Liver (tissue), 9 donors: ENCODE measurements around the gene CES5A. TPM values are rescaled to one million over a fixed set of nuclear protein-coding genes. Genes with fewer than 3 reads are reported as not detected.

Experiments used
- DNase-seq: peaks from one replicate; pipeline ENCODE4 v3.0.0-alpha.2; 2017; ENCODE audit warnings: low spot score
- H3K27ac ChIP-seq, 2 donors: one replicate each; pipeline ENCODE4 v1.7.0; 2013; ENCODE audit warnings: inconsistent platforms in 2 of 2, low read length in 2 of 2, control low read depth in 1 of 2, low read depth in 1 of 2, mild to moderate bottlenecking in 1 of 2
- H3K27me3 ChIP-seq, 4 donors: one replicate each; pipeline versions ENCODE4 v1.6.1 to v1.7.0; 2013; ENCODE audit warnings: low read length in 3 of 4, inconsistent platforms in 1 of 4, mild to moderate bottlenecking in 1 of 4, moderate library complexity in 1 of 4; ENCODE audit not compliant: control insufficient read depth in 4 of 4, insufficient read depth in 4 of 4
- H3K36me3 ChIP-seq, 4 donors: one replicate each; pipeline versions ENCODE4 v1.6.1 to v1.7.0; 2013; ENCODE audit warnings: low read length in 3 of 4, mild to moderate bottlenecking in 3 of 4, low read depth in 1 of 4, moderate library complexity in 1 of 4; ENCODE audit not compliant: control insufficient read depth in 4 of 4, insufficient read depth in 3 of 4
- H3K4me1 ChIP-seq, 4 donors: one replicate each; pipeline versions ENCODE4 v1.6.1 to v1.7.0; 2013; ENCODE audit warnings: low read length in 3 of 4, mild to moderate bottlenecking in 3 of 4, moderate library complexity in 1 of 4; ENCODE audit not compliant: control insufficient read depth in 4 of 4, insufficient read depth in 4 of 4
- H3K4me3 ChIP-seq, 3 donors: one replicate each; pipeline versions ENCODE4 v1.6.1 to v1.7.0; 2013; ENCODE audit warnings: low read length in 3 of 3, control low read depth in 1 of 3, low read depth in 1 of 3, mild to moderate bottlenecking in 1 of 3
- H3K9ac ChIP-seq, 2 donors: one replicate each; pipeline ENCODE4 v1.7.0; 2013; ENCODE audit warnings: low read length in 2 of 2, mild to moderate bottlenecking in 2 of 2, moderate library complexity in 2 of 2, control low read depth in 1 of 2, low read depth in 1 of 2
- H3K9me3 ChIP-seq, 4 donors: one replicate each; pipeline versions ENCODE4 v1.6.1 to v1.7.0; 2013; ENCODE audit warnings: low read length in 3 of 4; ENCODE audit not compliant: control insufficient read depth in 4 of 4
- EGR1 ChIP-seq, 2 donors: IDR thresholded peaks; 2 replicates each; pipeline ENCODE4 v1.6.1; 2016 to 2018; ENCODE audit warnings: antibody characterized with exemption in 2 of 2, low read depth in 2 of 2
- FOXA1 ChIP-seq: IDR thresholded peaks from 2 replicates; pipeline ENCODE4 v1.6.1; 2016; ENCODE audit warnings: antibody characterized with exemption
- GABPA ChIP-seq, 2 donors: IDR thresholded peaks in 1 of 2; conservative IDR thresholded peaks in 1 of 2; 2 replicates each; pipeline ENCODE4 v1.6.1; 2016; ENCODE audit warnings: antibody characterized with exemption in 2 of 2, mild to moderate bottlenecking in 1 of 2, moderate library complexity in 1 of 2
- HNF4A ChIP-seq, 2 donors: conservative IDR thresholded peaks; 2 replicates each; pipeline ENCODE4 v1.6.1; 2016; ENCODE audit warnings: antibody characterized with exemption in 2 of 2, mild to moderate bottlenecking in 2 of 2
- HNF4G ChIP-seq: IDR thresholded peaks from 2 replicates; pipeline ENCODE4 v1.6.1; 2016; ENCODE audit warnings: antibody characterized with exemption
- JUND ChIP-seq, 2 donors: IDR thresholded peaks; 2 replicates each; pipeline ENCODE4 v1.6.1; 2016; ENCODE audit warnings: antibody characterized with exemption in 2 of 2
- RAD21 ChIP-seq, 2 donors: IDR thresholded peaks; 2 replicates each; pipeline ENCODE4 v1.6.1; 2016; ENCODE audit warnings: antibody characterized with exemption in 2 of 2, mild to moderate bottlenecking in 2 of 2
- RXRA ChIP-seq, 2 donors: IDR thresholded peaks; 2 replicates each; pipeline ENCODE4 v1.6.1; 2017 to 2018; ENCODE audit warnings: antibody characterized with exemption in 2 of 2, mild to moderate bottlenecking in 1 of 2
- SP1 ChIP-seq: IDR thresholded peaks from 2 replicates; pipeline ENCODE4 v1.6.1; 2018; ENCODE audit warnings: antibody characterized with exemption, mild to moderate bottlenecking
- TAF1 ChIP-seq: conservative IDR thresholded peaks from 2 replicates; pipeline ENCODE4 v1.6.1; 2016; ENCODE audit warnings: antibody characterized with exemption, mild to moderate bottlenecking
- YY1 ChIP-seq: IDR thresholded peaks from 2 replicates; pipeline ENCODE4 v1.6.1; 2016; ENCODE audit warnings: antibody characterized with exemption, mild to moderate bottlenecking
- WGBS: extraction: QIAGEN DNeasy Blood & Tissue Kit; methylation state at CpG from one replicate; pipeline ENCODE4 v1.1.7; 2013; 5-methylcytosine and 5-hydroxymethylcytosine counted together
- polyA plus RNA-seq, 2 donors: library from polyadenylated mRNA; stranded (reverse) in 1 of 2; unstranded in 1 of 2; fragments of 200-250 nt in 1 of 2; fragments of >200 nt in 1 of 2; fragmentation: Nextera tagmentation in 1 of 2; extraction: Ambion mirVana in 1 of 2; gene quantifications; one replicate each; pipeline versions ENCODE4 v1.2.1 to v1.2.3, GENCODE V29; 2013 to 2015
- total RNA-seq, 2 donors: library from RNA; depleted of rRNA; stranded (reverse); fragments of >200 nt; gene quantifications; one replicate each; pipeline ENCODE4 v1.2.3, GENCODE V29; 2014
- TF ChIP-seq, protein P1 (sequence below): IDR thresholded peaks from 2 replicates; pipeline ENCODE4 v1.6.1; 2016; ENCODE audit warnings: antibody characterized with exemption
- TF ChIP-seq, protein P2 (sequence below): IDR thresholded peaks from 2 replicates; pipeline ENCODE4 v1.6.1; 2016; ENCODE audit warnings: antibody characterized with exemption, mild to moderate bottlenecking
- donor health status: healthy.
- donor health status: healthy.
- donor health status: healthy.
- donor health status: healthy.
- donor health status: healthy.

The CES5A gene
- total and polyA plus RNA-seq, 4 donors = 0.67 to 1.5 (median 0.96) TPM; not detected in 1

DNA sequence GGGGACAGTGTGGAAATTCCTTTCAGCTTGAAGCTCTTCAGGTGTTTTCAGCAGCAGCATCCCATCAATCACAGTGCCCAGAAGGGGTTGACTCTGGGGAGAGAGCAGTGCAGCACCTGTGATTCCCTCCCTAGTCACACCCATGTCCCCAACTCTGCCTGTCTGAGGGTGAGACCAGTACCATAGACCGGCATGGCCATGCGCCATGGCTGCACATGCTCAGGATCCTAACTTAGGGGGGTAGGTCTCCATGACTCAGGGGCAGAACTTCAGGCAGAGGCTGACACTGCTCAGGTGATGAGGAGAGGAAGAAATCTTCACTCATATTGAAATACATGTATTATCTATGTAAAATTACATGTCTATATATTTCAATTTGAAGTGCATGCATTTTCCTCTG lies 62.2 kb downstream of the CES5A start:
- TF ChIP-seq HNF4G = no peak
- TF ChIP-seq YY1 = no peak
- TF ChIP-seq RXRA (IDR thresholded peaks at IDR 0.05) = no peak
- no peak for TF ChIP-seq FOXA1
- TF ChIP-seq, protein P1, sequence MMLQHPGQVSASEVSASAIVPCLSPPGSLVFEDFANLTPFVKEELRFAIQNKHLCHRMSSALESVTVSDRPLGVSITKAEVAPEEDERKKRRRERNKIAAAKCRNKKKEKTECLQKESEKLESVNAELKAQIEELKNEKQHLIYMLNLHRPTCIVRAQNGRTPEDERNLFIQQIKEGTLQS = no peak
- no peak for TF ChIP-seq RAD21 (IDR thresholded peaks at IDR 0.05)
- no peak for TF ChIP-seq SP1
- TF ChIP-seq HNF4A (conservative IDR thresholded peaks at IDR 0.05) = no peak
- TF ChIP-seq, protein P2, sequence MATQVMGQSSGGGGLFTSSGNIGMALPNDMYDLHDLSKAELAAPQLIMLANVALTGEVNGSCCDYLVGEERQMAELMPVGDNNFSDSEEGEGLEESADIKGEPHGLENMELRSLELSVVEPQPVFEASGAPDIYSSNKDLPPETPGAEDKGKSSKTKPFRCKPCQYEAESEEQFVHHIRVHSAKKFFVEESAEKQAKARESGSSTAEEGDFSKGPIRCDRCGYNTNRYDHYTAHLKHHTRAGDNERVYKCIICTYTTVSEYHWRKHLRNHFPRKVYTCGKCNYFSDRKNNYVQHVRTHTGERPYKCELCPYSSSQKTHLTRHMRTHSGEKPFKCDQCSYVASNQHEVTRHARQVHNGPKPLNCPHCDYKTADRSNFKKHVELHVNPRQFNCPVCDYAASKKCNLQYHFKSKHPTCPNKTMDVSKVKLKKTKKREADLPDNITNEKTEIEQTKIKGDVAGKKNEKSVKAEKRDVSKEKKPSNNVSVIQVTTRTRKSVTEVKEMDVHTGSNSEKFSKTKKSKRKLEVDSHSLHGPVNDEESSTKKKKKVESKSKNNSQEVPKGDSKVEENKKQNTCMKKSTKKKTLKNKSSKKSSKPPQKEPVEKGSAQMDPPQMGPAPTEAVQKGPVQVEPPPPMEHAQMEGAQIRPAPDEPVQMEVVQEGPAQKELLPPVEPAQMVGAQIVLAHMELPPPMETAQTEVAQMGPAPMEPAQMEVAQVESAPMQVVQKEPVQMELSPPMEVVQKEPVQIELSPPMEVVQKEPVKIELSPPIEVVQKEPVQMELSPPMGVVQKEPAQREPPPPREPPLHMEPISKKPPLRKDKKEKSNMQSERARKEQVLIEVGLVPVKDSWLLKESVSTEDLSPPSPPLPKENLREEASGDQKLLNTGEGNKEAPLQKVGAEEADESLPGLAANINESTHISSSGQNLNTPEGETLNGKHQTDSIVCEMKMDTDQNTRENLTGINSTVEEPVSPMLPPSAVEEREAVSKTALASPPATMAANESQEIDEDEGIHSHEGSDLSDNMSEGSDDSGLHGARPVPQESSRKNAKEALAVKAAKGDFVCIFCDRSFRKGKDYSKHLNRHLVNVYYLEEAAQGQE = no peak
- no peak overlapping the region for H3K4me3 ChIP-seq
- H3K27me3 ChIP-seq = no peaks in the 10 kb centered on the region
- peaks cover 8 to 66% (median 49%) of the 10 kb centered on the region in 4 donors for H3K36me3 ChIP-seq
- DNase-seq = no peak
- H3K9ac ChIP-seq = no peak overlapping the region
- H3K27ac ChIP-seq = no peak overlapping the region
- H3K9me3 ChIP-seq = no peaks in the 10 kb centered on the region
- 51% methylated on average over 2 of the region's 2 CpGs for WGBS
- H3K4me1 ChIP-seq = no peaks in the 10 kb centered on the region

DNA sequence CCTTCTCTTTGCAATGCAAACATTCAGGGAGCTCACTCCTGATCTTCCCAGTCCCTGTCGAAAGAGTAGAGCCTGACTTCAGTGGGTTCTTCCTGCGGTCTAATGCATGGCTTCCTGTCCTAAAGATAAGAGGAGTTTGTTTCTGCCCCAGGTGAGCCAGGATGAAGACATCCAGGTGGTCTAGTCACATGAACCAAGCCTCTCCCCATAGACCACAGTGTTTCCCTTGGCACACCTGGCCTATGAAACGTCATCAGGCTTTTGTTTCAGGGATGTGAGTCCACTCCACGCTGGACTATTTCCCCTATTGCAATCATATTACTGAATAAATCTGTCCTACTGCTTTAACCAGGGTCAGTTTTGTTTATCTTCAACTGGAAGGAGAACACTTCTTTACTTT lies 63.4 kb downstream of the CES5A start:
- Histone ChIP-seq H3K4me1 (no peaks in the 10 kb centered on the region), H3K9me3 (no peaks in the 10 kb centered on the region), H3K9ac (no peak overlapping the region), H3K4me3 (no peak overlapping the region), H3K36me3 (peaks cover 7 to 54% (median 40%) of the 10 kb centered on the region in 4 donors), H3K27ac (no peak overlapping the region), H3K27me3 (no peaks in the 10 kb centered on the region)
- DNase-seq = no peak
- TF ChIP-seq RXRA (IDR thresholded peaks at IDR 0.05) (no peak), GABPA (IDR thresholded peaks at IDR 0.05 in 1 of 2, conservative IDR thresholded peaks at IDR 0.05 in 1 of 2) (no peak), HNF4A (conservative IDR thresholded peaks at IDR 0.05) (no peak)
- 69% methylated on average over 4 of the region's 4 CpGs for WGBS

DNA sequence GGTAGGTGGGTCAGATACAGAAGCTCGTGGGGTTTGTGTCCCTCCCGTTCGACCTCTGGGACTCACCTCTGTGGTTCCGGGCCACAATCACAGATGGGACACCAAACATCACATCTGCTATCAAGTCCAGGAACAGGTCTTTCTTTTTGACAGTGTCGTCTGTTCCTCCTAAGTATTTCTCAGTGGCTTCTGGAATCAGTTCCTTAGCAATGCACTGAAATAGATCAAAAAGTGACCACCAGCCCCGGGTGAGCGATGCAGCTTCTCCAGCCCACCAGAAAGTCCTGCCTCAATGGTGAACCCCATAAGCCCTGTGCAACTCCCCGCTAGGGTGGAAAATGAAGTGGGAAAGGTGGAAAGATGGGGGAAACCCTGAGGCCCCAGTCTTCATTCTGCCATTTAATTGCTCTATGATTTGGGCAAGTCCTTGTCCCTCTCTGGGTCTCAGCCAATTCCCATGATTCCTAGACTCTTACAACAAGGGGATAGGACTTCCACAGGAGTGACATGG lies 64.7 kb downstream of the CES5A start:
- Histone ChIP-seq H3K9me3 (no peaks in the 10 kb centered on the region), H3K9ac (no peak overlapping the region), H3K4me3 (no peak overlapping the region), H3K27ac (no peak overlapping the region), H3K36me3 (peaks cover 7 to 44% (median 34%) of the 10 kb centered on the region in 4 donors), H3K4me1 (no peaks in the 10 kb centered on the region), H3K27me3 (no peaks in the 10 kb centered on the region)
- 75% methylated on average over 8 of the region's 8 CpGs for WGBS
- no peak for DNase-seq
- TF ChIP-seq RAD21 (IDR thresholded peaks at IDR 0.05) = no peak
- no peak for TF ChIP-seq HNF4A (conservative IDR thresholded peaks at IDR 0.05)
- no peak for TF ChIP-seq SP1
- TF ChIP-seq YY1 = no peak
- no peak for TF ChIP-seq RXRA (IDR thresholded peaks at IDR 0.05)
- no peak for TF ChIP-seq EGR1 (IDR thresholded peaks at IDR 0.05; ENCODE audit: low read depth in 2 of 2)
- no peak for TF ChIP-seq JUND (IDR thresholded peaks at IDR 0.05)
- no peak for TF ChIP-seq TAF1
